Keratinocyte (primary cell): ENCODE data around the gene KCNQ1OT1. TPM values are rescaled to one million over a fixed set of nuclear protein-coding genes. Genes with fewer than 3 reads are reported as not detected.

Experiments
- DNase-seq: peaks from one replicate; pipeline ENCODE4 v3.0.0-alpha.2; 2011; ENCODE audit warnings: low read depth, missing footprints, low spot score
- FAIRE-seq: peaks from 2 replicates; lab custom pipeline; 2011; peaks lifted over from hg19 to GRCh38; lab: Jason Lieb, UNC
- H2AFZ ChIP-seq: 2 replicates; pipeline ENCODE4 v1.6.0; 2012; ENCODE audit warnings: low read length, control low read depth, inconsistent platforms; ENCODE audit not compliant: control insufficient read depth
- H3K27ac ChIP-seq: 2 replicates; pipeline ENCODE4 v1.5.1; 2011; ENCODE audit warnings: low read length; ENCODE audit not compliant: control insufficient read depth, insufficient read depth
- H3K27me3 ChIP-seq: 3 replicates; pipeline ENCODE4 v1.6.0; 2011; ENCODE audit warnings: low read length; ENCODE audit not compliant: control insufficient read depth, insufficient read depth; ENCODE audit errors: extremely low read depth
- H3K36me3 ChIP-seq, 2 experiments: 2 replicates in 1 of 2; 3 replicates in 1 of 2; pipeline ENCODE4 v1.5.1; 2011; ENCODE audit warnings: low read length in 2 of 2, mild to moderate bottlenecking in 1 of 2; ENCODE audit not compliant: control insufficient read depth in 2 of 2, insufficient read depth in 2 of 2; ENCODE audit errors: extremely low read depth in 1 of 2
- H3K4me1 ChIP-seq: 3 replicates; pipeline ENCODE4 v1.5.1; 2011; ENCODE audit warnings: low read length; ENCODE audit not compliant: control insufficient read depth, insufficient read depth; ENCODE audit errors: extremely low read depth
- H3K4me2 ChIP-seq: 3 replicates; pipeline ENCODE4 v1.6.0; 2011; ENCODE audit warnings: low read depth, low read length; ENCODE audit not compliant: control insufficient read depth, insufficient read depth; ENCODE audit errors: extremely low read depth
- H3K4me3 ChIP-seq, 3 experiments: fragments of 200-600 bp in 1 of 3; sonication (generic) in 1 of 3; 2 replicates in 2 of 3; 3 replicates in 1 of 3; pipeline ENCODE4 v1.5.1; 2011 to 2016; ENCODE audit warnings: low read length in 3 of 3, mild to moderate bottlenecking in 3 of 3, control low read depth in 2 of 3, inconsistent platforms in 1 of 3, low read depth in 1 of 3, mixed read lengths in 1 of 3, mixed run types in 1 of 3, moderate library complexity in 1 of 3; ENCODE audit not compliant: control insufficient read depth in 2 of 3, insufficient read depth in 2 of 3; ENCODE audit errors: extremely low read depth in 1 of 3
- H3K79me2 ChIP-seq: 2 replicates; pipeline ENCODE4 v1.6.0; 2012; ENCODE audit warnings: low read length; ENCODE audit not compliant: control insufficient read depth, insufficient read depth
- H3K9ac ChIP-seq: 3 replicates; pipeline ENCODE4 v1.6.0; 2011; ENCODE audit warnings: low read length; ENCODE audit not compliant: control insufficient read depth, insufficient read depth; ENCODE audit errors: extremely low read depth
- H3K9me1 ChIP-seq: 3 replicates; pipeline ENCODE4 v1.6.0; 2011; ENCODE audit warnings: low read length; ENCODE audit not compliant: control insufficient read depth, insufficient read depth; ENCODE audit errors: extremely low read depth
- H3K9me3 ChIP-seq: 2 replicates; pipeline ENCODE4 v1.5.1; 2012; ENCODE audit warnings: low read depth, low read length; ENCODE audit not compliant: control insufficient read depth
- H4K20me1 ChIP-seq: 3 replicates; pipeline ENCODE4 v1.6.0; 2011; ENCODE audit warnings: low read length; ENCODE audit not compliant: control insufficient read depth, insufficient read depth; ENCODE audit errors: extremely low read depth
- EZH2 ChIP-seq: IDR thresholded peaks from one replicate; pipeline ENCODE4 v1.6.1; 2012; ENCODE audit warnings: inconsistent platforms, mild to moderate bottlenecking, low read length, moderate library complexity
- dilution Hi-C: fragments of 300-500 bp; cut with MboI; formaldehyde crosslinking; loops from one replicate; pipeline ENCODE4 v1.7.0; 2020; ENCODE audit warnings: low sequenced_read_pairs; ENCODE audit not compliant: extremely low pct_ligation_motif_present
- polyA plus RNA-seq, 5 experiments: library from polyadenylated mRNA; depleted of rRNA in 3 of 5; stranded (reverse) in 3 of 5; stranded (forward) in 1 of 5; unstranded in 1 of 5; fragments of >200 nt; gene quantifications; 1 replicate in 1 of 5; 2 replicates in 3 of 5; 3 replicates in 1 of 5; pipeline versions ENCODE4 v1.2.1 to v1.2.3, GENCODE V29; 2011 to 2012; ENCODE audit warnings: missing spikeins in 2 of 5, low read depth in 1 of 5, low replicate concordance in 1 of 5
- TF ChIP-seq, protein P1 (sequence below), 3 experiments: IDR thresholded peaks in 1 of 3; conservative IDR thresholded peaks in 1 of 3; optimal IDR thresholded peaks in 1 of 3; 2 replicates in 2 of 3; 3 replicates in 1 of 3; pipeline versions ENCODE3 to v1.5.1; 2011; ENCODE audit warnings: low read length in 3 of 3, mild to moderate bottlenecking in 3 of 3, moderate library complexity in 2 of 3, control low read depth in 1 of 3, inconsistent platforms in 1 of 3; ENCODE audit not compliant: insufficient read depth in 2 of 3; ENCODE audit errors: extremely low read depth in 1 of 3

Gene KCNQ1OT1
- polyA plus RNA-seq, 1 donor (not counting 4 experiments of a cell fraction or from before 2014, with no cell fraction given) = 0.07 TPM

DNA sequence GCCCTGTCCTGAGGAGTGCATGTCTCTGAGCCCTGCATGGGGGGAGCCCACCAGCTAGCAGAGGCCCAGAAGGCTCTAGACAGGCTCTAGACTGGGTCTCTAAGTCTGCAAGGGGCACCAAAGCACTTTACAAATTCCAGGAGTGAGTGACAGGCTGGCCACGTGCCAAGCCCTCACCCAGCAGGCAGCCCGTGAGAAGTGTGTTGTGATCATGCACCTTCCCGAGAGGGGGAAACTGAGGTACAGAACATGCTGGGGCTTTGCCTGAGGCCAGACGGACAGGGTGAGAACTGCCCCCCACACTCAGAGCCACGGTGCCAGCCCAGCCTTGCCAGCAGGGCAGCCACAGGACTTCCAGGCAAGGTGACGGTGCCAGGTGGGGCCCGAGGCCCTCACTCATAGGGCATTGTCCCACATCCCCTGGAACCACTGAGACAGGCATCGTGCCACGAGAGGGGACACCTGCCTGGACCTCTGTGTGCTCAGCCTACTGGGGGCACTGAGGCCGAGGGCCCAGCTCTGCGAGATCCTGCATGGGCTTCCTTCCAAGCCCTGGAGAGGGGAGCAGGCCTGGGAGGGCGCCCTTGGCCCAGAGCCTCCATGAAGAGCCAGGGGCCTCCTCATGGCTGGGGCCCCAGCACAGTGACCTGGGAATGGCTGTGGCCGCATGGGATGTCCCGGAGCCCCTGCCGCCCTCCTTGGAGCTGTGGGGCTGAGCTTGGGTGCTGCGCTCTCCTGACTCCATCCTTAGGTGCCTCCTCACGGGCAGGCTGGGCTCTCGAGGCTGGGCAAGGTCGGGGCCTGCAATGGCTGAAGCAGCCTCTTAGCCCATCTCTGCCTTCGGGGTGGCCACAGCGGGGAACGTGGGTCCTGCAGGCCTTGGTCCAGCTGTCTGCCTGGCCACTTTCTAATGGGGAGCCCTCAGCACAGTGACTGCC is 121.5 kb downstream of the KCNQ1OT1 start:
- dilution Hi-C loops = no loop called here
- Histone ChIP-seq H3K27ac (no peak overlapping the region), H3K9ac (no peak overlapping the region), H4K20me1 (no peaks in the 10 kb centered on the region), H3K9me1 (no peaks in the 10 kb centered on the region), H3K27me3 (no peaks in the 10 kb centered on the region), H3K9me3 (no peaks in the 10 kb centered on the region), H2AFZ (no peak overlapping the region), H3K36me3 (no peaks in the 10 kb centered on the region), H3K4me3 (no peak overlapping the region), H3K4me2 (no peak overlapping the region), H3K79me2 (no peaks in the 10 kb centered on the region), H3K4me1 (no peaks in the 10 kb centered on the region)
- no peak for DNase-seq
- no peak for FAIRE-seq
- no peak for TF ChIP-seq EZH2
- TF ChIP-seq, protein P1, sequence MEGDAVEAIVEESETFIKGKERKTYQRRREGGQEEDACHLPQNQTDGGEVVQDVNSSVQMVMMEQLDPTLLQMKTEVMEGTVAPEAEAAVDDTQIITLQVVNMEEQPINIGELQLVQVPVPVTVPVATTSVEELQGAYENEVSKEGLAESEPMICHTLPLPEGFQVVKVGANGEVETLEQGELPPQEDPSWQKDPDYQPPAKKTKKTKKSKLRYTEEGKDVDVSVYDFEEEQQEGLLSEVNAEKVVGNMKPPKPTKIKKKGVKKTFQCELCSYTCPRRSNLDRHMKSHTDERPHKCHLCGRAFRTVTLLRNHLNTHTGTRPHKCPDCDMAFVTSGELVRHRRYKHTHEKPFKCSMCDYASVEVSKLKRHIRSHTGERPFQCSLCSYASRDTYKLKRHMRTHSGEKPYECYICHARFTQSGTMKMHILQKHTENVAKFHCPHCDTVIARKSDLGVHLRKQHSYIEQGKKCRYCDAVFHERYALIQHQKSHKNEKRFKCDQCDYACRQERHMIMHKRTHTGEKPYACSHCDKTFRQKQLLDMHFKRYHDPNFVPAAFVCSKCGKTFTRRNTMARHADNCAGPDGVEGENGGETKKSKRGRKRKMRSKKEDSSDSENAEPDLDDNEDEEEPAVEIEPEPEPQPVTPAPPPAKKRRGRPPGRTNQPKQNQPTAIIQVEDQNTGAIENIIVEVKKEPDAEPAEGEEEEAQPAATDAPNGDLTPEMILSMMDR (optimal IDR thresholded peaks at IDR 0.05 in 1 of 3, IDR thresholded peaks at IDR 0.05 in 1 of 3, conservative IDR thresholded peaks at IDR 0.05 in 1 of 3; ENCODE audit: extremely low read depth in 1 of 3, insufficient read depth in 2 of 3, low read length in 3 of 3) = no peak

DNA sequence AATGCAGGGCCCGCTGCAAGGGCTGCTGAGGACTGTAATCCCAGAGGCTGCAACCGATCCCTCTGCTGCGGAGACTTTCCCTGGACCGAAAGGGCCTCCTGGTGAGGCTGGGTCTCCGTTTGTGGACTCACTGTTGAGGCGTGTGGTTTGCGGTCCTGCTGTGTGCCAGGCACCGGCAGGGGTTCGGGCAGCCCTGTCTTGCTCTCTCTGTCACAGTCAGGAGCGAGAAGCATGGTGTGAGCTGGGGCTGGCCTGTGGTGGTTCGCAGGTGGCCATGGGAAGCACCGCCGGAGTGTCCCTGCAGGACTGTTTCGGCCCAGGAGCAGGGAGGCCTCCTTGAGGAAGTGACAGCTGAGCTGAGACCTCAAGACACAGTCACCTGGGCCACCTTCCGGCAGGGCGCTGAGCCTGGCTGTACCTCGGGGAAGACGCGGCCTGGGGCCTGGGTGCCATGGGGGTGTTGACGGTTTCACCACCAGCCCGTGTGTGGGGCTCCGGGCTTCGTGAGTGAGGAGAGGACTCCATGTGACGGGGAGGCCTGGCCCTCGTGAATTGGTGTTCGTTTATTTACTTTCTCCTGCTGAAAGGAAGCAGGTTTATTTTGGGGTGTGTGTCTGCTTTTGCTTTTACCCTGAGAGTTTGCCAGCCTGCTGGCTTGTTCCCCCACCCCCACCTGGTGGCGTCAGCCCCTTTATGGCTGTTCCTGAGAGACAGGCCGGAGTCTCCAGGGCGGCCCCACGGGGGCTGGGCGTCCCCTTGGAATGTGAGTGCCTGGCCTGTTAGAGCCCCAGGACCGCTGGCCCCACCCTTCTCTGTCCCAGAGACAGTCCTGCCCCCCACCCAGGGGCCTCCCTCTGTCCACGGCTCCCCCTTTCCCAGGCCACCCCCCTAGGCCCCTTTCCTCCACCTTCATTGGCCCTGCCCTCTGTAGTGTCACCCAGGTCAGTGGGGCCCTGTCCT is 122.5 kb downstream of the KCNQ1OT1 start:
- Histone ChIP-seq H3K9ac (no peak overlapping the region), H3K4me2 (no peak overlapping the region), H3K4me3 (no peak overlapping the region), H2AFZ (no peak overlapping the region), H3K27ac (no peak overlapping the region), H4K20me1 (no peaks in the 10 kb centered on the region), H3K79me2 (no peaks in the 10 kb centered on the region), H3K36me3 (no peaks in the 10 kb centered on the region), H3K4me1 (no peaks in the 10 kb centered on the region), H3K9me1 (no peaks in the 10 kb centered on the region), H3K9me3 (no peaks in the 10 kb centered on the region), H3K27me3 (no peaks in the 10 kb centered on the region)
- dilution Hi-C loops = no loop called here
- FAIRE-seq (no peak), DNase-seq (no peak)
- TF ChIP-seq EZH2 = no peak
- TF ChIP-seq, protein P1 (optimal IDR thresholded peaks at IDR 0.05 in 1 of 3, IDR thresholded peaks at IDR 0.05 in 1 of 3, conservative IDR thresholded peaks at IDR 0.05 in 1 of 3; ENCODE audit: extremely low read depth in 1 of 3, insufficient read depth in 2 of 3, low read length in 3 of 3) = no peak
